WTC11 (cell line): Measurements from ENCODE around the gene RASL11B.

Source experiments
- AR ChIP-seq: fragments of 250-450 bp; sonication (Bioruptor Pico); IDR thresholded peaks from 2 replicates; pipeline ENCODE4 v1.9.0; 2021; ENCODE audit warnings: mild to moderate bottlenecking
- ATF2 ChIP-seq: sonication (generic); formaldehyde crosslinking; IDR thresholded peaks from 2 replicates; pipeline ENCODE4 v1.8.1; 2022; ENCODE audit warnings: low read depth, missing genetic modification reagents, borderline replicate concordance
- ATF6 ChIP-seq: sonication (generic); formaldehyde crosslinking; IDR thresholded peaks from 2 replicates; pipeline ENCODE4 v1.8.1; 2023; ENCODE audit warnings: mild to moderate bottlenecking, missing genetic modification reagents
- CTCF ChIP-seq: fragments of 200-600 bp; IDR thresholded peaks from 2 replicates; pipeline ENCODE4 v1.8.0; 2022; ENCODE audit warnings: antibody characterized with exemption
- ETV6 ChIP-seq: sonication (generic); formaldehyde crosslinking; IDR thresholded peaks from 2 replicates; pipeline ENCODE4 v1.8.1; 2022; ENCODE audit warnings: mild to moderate bottlenecking, missing genetic modification reagents
- FOXJ3 ChIP-seq: sonication (generic); formaldehyde crosslinking; IDR thresholded peaks from 2 replicates; pipeline ENCODE4 v1.9.0; 2021; ENCODE audit warnings: missing genetic modification reagents, mild to moderate bottlenecking, borderline replicate concordance
- IRF2 ChIP-seq: sonication (generic); formaldehyde crosslinking; IDR thresholded peaks from 2 replicates; pipeline ENCODE4 v1.8.0; 2022; ENCODE audit warnings: low read depth, missing genetic modification reagents, borderline replicate concordance
- JUN ChIP-seq: sonication (generic); formaldehyde crosslinking; IDR thresholded peaks from 2 replicates; pipeline ENCODE4 v1.8.0; 2023; ENCODE audit warnings: mild to moderate bottlenecking, missing genetic modification reagents
- KAT7 ChIP-seq: sonication (generic); formaldehyde crosslinking; IDR thresholded peaks from 2 replicates; pipeline ENCODE4 v1.8.1; 2023; ENCODE audit warnings: missing genetic modification reagents, mild to moderate bottlenecking, borderline replicate concordance
- MAX ChIP-seq: sonication (generic); formaldehyde crosslinking; IDR thresholded peaks from 2 replicates; pipeline ENCODE4 v1.8.0; 2022; ENCODE audit warnings: mild to moderate bottlenecking, missing genetic modification reagents
- PREB ChIP-seq: sonication (generic); formaldehyde crosslinking; IDR thresholded peaks from 2 replicates; pipeline ENCODE4 v1.8.1; 2022; ENCODE audit warnings: mild to moderate bottlenecking, missing genetic modification reagents, moderate library complexity, borderline replicate concordance
- SP1 ChIP-seq: sonication (generic); formaldehyde crosslinking; conservative IDR thresholded peaks from 2 replicates; pipeline ENCODE4 v1.8.1; 2022; ENCODE audit warnings: missing genetic modification reagents
- TCF7 ChIP-seq: sonication (generic); formaldehyde crosslinking; IDR thresholded peaks from 2 replicates; pipeline ENCODE4 v1.8.0; 2022; ENCODE audit warnings: mild to moderate bottlenecking, low read depth, missing genetic modification reagents, moderate library complexity
- ZNF423 ChIP-seq: fragments of 250-450 bp; sonication (Bioruptor Pico); IDR thresholded peaks from 2 replicates; pipeline ENCODE4 v2.1.2; 2022; ENCODE audit warnings: mild to moderate bottlenecking, moderate library complexity

- TF ChIP-seq ZNF423 (CRISPR knock-in tag), result no peak
- no peak for TF ChIP-seq CTCF
- TF ChIP-seq JUN, result no peak
- TF ChIP-seq MAX (CRISPR knock-in tag), result no peak
- TF ChIP-seq KAT7 (CRISPR knock-in tag), result no peak
- no peak for TF ChIP-seq IRF2 (CRISPR knock-in tag)
- no peak for TF ChIP-seq ATF2
- TF ChIP-seq SP1 (CRISPR knock-in tag), result no peak
- TF ChIP-seq ATF6 (CRISPR knock-in tag), result no peak
- TF ChIP-seq AR (CRISPR knock-in tag), result no peak
- no peak for TF ChIP-seq FOXJ3 (CRISPR knock-in tag)
- TF ChIP-seq PREB (CRISPR knock-in tag), result no peak
- no peak for TF ChIP-seq TCF7 (CRISPR knock-in tag)
- TF ChIP-seq ETV6 (CRISPR knock-in tag), result no peak
Measured at GRCh38 chr4:52848254-52848653, 13.9 kb upstream of the RASL11B start.
